ENCODE data around the gene OTOF.

Gene OTOF

DNA sequence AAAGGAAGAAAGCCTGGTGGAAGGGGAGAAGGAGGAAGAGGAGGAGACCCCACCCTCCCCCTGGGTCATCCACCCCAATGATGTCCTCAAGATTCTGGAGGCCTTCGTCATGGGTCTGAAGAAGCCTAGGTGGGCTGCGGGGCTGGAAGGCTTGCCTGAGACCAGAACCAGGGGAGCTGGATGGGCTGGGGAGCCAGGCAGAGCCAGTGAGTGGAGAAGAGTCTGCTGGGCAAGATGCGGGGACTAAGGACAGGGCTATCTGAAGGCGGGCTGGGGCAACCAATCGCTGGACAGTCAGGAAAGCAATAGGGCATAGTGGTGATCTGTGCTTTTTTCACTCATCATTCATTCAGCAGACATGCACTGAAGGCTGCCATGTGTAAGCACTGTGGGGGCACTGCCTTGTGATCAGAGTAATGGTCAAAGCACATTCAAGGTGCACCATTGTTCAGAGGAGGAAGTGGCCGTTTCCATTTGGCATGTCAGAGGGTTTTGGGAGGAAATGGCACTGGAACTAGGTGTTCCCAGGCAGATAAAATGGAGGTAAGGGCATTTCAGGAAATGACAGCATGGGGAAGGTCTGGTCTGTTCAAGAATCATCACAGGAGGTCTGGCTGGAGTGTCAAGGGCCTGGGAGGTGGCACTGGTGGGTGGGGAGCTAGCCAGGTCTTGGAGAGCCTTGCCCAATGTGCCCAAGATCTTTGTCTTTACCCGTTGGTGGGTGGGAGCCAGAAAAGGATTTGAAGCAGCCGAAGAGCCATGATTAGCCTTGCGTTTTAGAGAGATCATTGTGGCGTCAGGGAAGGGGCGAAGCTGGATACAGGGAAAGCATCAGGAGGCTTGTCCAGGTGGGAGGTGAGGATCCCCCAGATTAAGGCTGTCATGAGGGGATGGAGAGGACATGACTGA is 24.2 kb downstream of the OTOF start:
- DNase-seq (ENCODE audit: low read depth, low spot score): no peak

DNA sequence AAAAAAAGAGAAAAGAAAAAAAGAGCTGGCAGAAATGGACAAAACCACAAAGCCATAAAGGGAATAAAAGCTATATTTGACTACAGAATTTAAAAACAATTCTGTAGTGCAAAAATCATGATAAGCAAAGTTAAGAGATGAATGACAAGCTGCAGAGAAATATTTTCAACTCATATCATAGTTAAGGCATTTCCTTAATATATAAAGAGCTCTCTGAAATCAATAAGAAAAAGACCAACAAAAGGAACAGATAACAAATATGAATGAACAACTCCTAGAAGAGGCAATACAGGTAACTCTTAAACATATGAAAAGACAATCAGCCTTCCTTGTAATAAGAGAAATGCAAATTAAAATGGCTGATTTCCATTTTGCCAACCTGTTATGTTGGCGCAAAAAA is 26.2 kb downstream of the OTOF start:
- DNase-seq (ENCODE audit: low read depth, low spot score): no peak

DNA sequence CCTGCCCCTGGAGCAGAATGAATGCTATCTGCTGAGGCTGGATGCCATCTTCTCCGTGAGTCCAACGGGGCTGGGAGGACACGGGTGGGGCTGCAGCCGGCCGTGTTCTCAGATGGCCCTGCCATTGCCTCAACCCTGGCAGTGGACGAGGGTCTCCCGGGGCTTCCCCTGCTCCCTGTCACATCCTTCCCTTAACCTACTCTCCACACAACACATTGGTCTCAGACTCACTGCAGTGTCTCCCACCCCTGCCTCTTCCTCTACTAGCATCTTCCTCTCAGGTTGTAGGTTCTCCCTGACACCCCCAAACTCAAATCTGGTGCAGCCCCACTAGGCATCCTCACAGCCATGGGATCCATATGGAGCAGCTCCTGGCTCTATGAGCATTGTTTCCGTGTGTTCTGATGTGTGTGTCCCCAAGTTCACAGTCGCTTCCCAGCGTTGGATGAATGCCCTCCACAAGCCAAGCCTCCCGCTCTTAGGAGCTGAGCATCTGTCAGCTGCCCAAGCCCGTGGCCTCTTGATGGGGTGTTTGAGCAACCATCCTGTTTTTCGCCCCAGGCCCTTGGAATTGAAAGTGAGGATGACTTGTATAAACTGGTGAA is 27.8 kb downstream of the OTOF start:
- no peak for DNase-seq (ENCODE audit: low read depth, low spot score)

GRCh38 chr2:26449278-26450030 is 28.5 kb downstream of the OTOF start:
- no peak for DNase-seq (ENCODE audit: low read depth, low spot score)

DNA sequence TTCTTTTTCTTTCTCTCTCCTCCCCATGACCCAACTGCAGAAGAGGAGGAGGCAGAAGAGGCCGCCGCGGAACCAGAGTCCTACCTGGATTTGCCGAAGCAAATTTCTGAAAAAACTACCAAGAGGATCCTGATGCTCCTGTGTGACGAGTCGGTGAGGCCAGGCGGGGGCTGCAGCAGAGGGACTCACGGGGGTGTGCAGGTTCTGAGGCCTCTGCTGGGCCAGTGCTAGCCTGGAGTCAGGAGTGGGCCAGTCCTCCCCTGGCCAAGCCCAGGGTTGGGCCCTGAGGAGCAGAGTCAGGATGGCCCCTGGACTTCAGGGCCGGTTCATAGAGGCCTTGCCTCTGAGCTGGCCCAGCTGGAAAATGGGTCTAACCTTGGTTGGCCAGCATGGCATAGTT is 29.3 kb downstream of the OTOF start:
- no peak for DNase-seq (ENCODE audit: low read depth, low spot score)

DNA sequence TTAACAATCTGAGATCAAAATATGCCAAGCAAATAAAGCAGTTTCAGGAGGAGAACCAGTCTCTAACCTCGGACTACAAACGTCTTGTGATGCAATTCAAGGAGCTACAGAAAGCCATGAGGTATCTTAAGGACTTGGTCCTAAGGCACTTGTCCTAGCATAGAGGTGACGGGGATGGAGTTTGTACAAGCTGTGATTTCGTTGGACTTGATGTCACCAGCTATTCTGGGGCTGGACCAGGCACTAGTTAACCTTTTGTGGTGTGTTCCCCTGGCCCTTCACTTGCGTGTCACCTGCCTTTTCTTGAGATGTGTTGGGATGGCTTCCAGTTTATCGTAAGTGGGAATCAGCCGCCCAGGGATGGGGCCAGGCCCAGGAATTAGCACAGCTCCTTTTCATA is 33.7 kb downstream of the OTOF start:
- DNase-seq (ENCODE audit: low read depth, low spot score): no peak

DNA sequence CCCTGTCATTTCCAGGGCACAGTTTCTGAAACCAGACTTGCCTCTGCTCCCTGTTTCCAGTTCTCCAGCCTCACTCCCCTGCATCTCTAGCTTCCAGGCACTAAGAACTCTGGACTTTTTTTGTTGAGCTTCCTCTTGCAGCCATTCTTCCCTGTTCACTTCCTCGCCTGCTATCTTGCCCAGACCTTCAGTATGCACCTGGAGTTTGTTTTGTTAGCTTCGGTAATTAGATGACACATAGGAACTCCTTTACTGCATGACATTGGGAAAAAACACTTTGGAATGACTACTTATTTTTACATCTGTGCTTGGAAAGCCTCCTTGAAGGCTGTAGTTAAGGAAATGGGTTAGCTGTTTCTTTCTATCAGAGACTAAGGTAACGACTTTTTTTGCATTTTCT is 35.2 kb downstream of the OTOF start:
- no peak for DNase-seq (ENCODE audit: low read depth, low spot score)

DNA sequence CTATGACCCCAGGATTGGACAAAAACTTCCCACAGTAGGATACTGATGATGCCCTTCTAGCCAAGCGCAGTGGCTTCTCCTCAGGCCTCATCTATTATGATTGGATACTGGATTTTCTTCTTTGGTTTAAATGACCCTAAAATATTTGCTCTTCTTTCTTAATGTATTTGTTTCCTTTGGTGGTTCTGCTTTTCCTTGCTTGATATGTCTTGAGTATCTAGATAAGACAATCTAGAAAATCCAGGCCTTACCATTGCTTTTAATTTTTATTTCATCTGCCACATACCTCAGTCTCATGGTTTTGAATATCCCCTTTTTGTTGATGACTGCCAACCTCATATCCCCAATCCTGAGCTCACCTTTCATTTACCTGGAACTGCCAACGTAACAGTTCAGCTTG is 35.6 kb downstream of the OTOF start:
- DNase-seq (ENCODE audit: low read depth, low spot score): no peak

DNA sequence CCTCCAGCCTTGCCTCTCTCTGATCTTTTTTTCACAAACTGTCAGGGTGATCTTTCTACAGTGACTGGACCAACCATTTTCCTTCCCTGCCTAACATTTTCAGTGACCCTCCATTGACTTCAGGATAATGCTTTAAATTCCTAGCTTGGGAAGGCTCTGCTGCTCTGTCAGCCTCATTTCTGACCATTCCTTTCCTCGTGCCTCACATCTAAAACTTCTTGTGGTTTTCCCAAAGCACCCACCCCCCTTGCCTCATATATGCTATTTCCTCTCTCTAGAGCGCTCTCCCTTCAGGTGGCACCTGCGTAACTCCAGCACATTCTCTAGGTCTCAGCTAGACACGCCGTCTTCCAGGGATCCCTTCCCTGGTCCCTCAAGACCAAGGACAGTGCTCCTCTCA is 39.0 kb downstream of the OTOF start:
- DNase-seq (ENCODE audit: low read depth, low spot score): no peak

GRCh38 chr2:26438526-26438925 is 39.4 kb downstream of the OTOF start:
- DNase-seq (ENCODE audit: low read depth, low spot score): no peak

- DNase-seq (ENCODE audit: low read depth, low spot score): no peak
Observed at GRCh38 chr2:26435106-26435505, 42.8 kb downstream of the OTOF start.

DNA sequence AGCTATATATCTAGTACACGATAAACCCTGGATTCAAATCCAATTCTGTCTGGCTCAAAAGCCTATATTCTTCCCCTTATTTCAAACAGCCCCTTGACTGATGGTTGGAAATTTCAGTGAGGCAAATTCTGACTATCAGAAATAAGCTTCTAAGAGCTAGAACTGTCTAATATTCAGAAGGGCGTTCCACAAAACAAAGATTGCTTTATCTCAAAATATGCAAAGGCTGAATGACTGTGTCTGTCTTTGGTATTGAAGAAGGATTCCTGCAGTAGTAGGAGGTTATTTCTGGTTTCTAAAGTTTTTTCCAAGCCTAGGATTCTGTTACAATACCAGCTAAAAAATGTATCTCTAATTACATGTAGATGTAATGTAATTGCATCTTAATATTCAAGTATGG is 45.1 kb downstream of the OTOF start:
- DNase-seq (ENCODE audit: low read depth, low spot score): no peak

GRCh38 chr2:26432363-26432762 is 45.6 kb downstream of the OTOF start:
- DNase-seq (ENCODE audit: low read depth, low spot score): no peak

- DNase-seq (ENCODE audit: low read depth, low spot score): no peak
Observed at GRCh38 chr2:26430826-26431225, 47.1 kb downstream of the OTOF start.

DNA sequence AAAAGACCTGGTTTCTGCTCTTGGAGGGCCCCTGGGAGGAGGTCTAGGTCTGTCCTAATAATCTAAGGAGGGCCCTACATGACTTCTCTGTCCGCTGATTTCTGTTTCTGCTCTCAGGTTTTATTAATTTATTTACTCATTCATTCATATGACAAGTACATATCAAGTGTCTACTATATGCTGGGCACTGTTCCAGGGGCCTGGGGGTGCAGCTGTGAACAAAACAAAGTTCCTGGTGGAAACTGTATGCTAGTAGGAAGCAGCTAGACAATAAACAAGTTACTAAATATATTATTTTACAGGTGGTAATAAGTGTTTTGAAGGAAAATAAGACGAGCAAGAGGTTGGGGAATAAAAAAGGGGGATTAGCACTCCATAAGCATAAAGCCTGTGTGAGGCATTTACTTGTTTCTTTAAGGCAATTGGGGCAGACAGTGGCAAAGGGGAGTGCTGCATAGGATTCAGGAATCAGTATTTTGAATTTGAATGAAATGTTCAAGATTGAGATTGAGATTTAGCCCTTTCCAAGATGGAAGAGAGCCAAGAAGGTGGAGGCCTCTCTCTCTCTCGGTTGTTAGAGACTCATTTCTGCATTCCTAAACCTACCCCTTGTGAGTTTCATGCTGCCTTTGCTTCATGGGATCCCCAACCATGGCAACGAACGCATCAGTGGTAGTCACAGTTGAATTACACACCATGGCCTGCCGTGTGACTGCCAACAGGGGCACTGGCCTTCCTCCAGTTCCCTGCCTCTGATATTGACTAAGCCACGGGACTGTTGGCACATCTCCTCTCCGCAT is 47.9 kb downstream of the OTOF start:
- DNase-seq (ENCODE audit: low read depth, low spot score): no peak

- DNase-seq (ENCODE audit: low read depth, low spot score): no peak
Observed at GRCh38 chr2:26428846-26429245, 49.1 kb downstream of the OTOF start.

GRCh38 chr2:26424221-26424620 is 53.7 kb downstream of the OTOF start:
- no peak for DNase-seq (ENCODE audit: low read depth, low spot score)

GRCh38 chr2:26423750-26424149 is 54.2 kb downstream of the OTOF start:
- DNase-seq (ENCODE audit: low read depth, low spot score): no peak

DNA sequence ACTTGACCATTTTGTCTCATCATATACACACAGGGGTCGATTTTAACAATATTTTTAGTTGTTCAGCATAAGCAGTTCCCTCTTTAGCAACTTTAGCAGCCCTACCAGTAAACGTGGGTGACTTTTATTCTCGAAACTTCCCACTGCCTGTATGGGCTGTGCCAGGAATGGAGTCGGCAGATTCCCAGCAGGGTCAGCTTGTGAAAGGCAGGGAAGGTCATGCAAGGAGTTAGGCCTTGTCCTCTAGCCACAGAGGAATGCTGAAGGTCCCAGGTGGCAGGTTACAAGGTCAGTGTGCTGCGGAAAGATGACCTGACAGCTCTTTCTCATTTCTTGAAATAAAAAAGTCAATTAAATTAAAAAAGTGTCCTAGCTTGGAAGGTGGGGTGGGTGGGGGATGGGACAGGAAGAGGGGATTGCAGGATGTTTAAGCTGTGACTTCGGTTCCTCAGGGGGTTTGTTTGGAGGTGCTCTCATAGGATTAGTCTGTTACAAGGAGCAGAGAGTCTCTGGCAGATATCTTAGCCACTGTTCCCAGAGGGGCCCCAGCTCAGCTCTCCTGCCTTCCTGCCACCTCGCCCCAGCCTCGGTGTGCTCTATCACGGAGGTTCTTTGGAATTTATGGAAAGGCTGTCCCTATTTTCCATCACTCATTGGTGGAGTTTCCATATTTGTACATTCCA is 54.8 kb downstream of the OTOF start:
- no peak for DNase-seq (ENCODE audit: low read depth, low spot score)

GRCh38 chr2:26421961-26422360 is 56.0 kb downstream of the OTOF start:
- no peak for DNase-seq (ENCODE audit: low read depth, low spot score)

GRCh38 chr2:26414311-26414710 is 63.6 kb downstream of the OTOF start:
- DNase-seq (ENCODE audit: low read depth, low spot score): no peak
